Prostate gland (tissue), 2 donors: ENCODE results near the gene DEPDC4.

Source experiments
- CTCF ChIP-seq, 4 experiments: fragments of 200-600 bp in 2 of 4; fragments of 450-650 bp in 2 of 4; sonication (generic) in 2 of 4; IDR thresholded peaks; 1 replicate in 3 of 4; 2 replicates in 1 of 4; pipeline ENCODE4 v1.5.1; 2016 to 2019; ENCODE audit warnings: antibody characterized with exemption in 4 of 4, mild to moderate bottlenecking in 2 of 4, moderate library complexity in 2 of 4
- POLR2AphosphoS5 ChIP-seq: sonication (generic); formaldehyde crosslinking; IDR thresholded peaks from one replicate; pipeline ENCODE4 v1.6.1; 2017; ENCODE audit warnings: antibody characterized with exemption

- TF ChIP-seq CTCF (IDR thresholded peaks at IDR 0.05) (no peak), POLR2AphosphoS5 (no peak)
These were observed 59.6 kb downstream of the DEPDC4 start for GRCh38 chr12:100207311-100207710.
